Progenitor cell of endocrine pancreas (in vitro differentiated cells): ENCODE data around the gene ADAMTS16. TPM values are rescaled to one million over a fixed set of nuclear protein-coding genes. Genes with fewer than 3 reads are reported as not detected.

ENCODE experiments used
- DNase-seq: peaks from one replicate; pipeline ENCODE4 v3.0.0; 2021; ENCODE audit warnings: low spot score; ENCODE audit not compliant: unreplicated experiment
- H3K27ac Mint-ChIP-seq: 2 replicates; pipeline ENCODE4 v1.8.0; 2021; ENCODE audit warnings: mild to moderate bottlenecking, moderate library complexity, mixed read lengths
- H3K27me3 Mint-ChIP-seq: 2 replicates; pipeline ENCODE4 v1.8.0; 2021; ENCODE audit warnings: mixed read lengths
- H3K36me3 Mint-ChIP-seq: 2 replicates; pipeline ENCODE4 v1.8.0; 2022; ENCODE audit warnings: mixed read lengths; ENCODE audit not compliant: insufficient read depth
- H3K4me1 Mint-ChIP-seq: 2 replicates; pipeline ENCODE4 v1.8.0; 2021; ENCODE audit warnings: low read depth, mixed read lengths
- H3K4me3 Mint-ChIP-seq: 2 replicates; pipeline ENCODE4 v1.8.0; 2021; ENCODE audit warnings: low read depth, mild to moderate bottlenecking, moderate library complexity, mixed read lengths
- H3K9me3 Mint-ChIP-seq: 2 replicates; pipeline ENCODE4 v1.8.0; 2021; ENCODE audit warnings: low read depth, mixed read lengths
- total RNA-seq: library from RNA; stranded (reverse); gene quantifications from 2 replicates; pipeline ENCODE4 v1.2.1, GENCODE V29; 2021
- TF ChIP-seq, protein P1 (sequence below): fragments of 200-600 bp; sonication (generic); IDR thresholded peaks from one replicate; pipeline ENCODE4 v1.5.0; 2021; ENCODE audit warnings: antibody characterized with exemption, mild to moderate bottlenecking; ENCODE audit not compliant: unreplicated experiment

ADAMTS16 gene
- total RNA-seq, 1 donor from 2014 or later: 40.7 TPM

DNA sequence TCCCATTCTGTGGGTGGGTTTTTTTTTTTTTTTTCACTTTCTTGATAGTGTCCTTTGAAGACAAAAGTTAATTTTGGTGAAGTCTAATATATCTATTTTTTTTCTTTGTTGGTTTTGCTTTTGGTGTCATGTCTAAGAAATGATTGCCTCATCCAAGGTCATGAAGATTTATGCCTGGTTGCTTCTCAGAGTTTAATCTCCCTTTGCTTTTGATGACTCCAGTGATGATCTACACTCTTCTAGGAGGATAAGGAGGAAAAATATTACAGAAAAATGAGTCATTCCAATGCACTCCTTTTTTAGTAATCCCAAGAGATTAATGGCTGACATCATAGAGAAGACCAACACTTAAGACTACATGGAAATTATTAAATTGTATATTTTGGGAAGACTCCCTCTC lies 202.7 kb downstream of the ADAMTS16 start:
- Mint-ChIP-seq H3K27me3 (peaks cover 2% of the 10 kb centered on the region), H3K4me1 (peaks cover 8% of the 10 kb centered on the region), H3K9me3 (peaks cover 8% of the 10 kb centered on the region), H3K27ac (no peak overlapping the region), H3K4me3 (no peak overlapping the region), H3K36me3 (peaks cover 2% of the 10 kb centered on the region)
- TF ChIP-seq, protein P1, sequence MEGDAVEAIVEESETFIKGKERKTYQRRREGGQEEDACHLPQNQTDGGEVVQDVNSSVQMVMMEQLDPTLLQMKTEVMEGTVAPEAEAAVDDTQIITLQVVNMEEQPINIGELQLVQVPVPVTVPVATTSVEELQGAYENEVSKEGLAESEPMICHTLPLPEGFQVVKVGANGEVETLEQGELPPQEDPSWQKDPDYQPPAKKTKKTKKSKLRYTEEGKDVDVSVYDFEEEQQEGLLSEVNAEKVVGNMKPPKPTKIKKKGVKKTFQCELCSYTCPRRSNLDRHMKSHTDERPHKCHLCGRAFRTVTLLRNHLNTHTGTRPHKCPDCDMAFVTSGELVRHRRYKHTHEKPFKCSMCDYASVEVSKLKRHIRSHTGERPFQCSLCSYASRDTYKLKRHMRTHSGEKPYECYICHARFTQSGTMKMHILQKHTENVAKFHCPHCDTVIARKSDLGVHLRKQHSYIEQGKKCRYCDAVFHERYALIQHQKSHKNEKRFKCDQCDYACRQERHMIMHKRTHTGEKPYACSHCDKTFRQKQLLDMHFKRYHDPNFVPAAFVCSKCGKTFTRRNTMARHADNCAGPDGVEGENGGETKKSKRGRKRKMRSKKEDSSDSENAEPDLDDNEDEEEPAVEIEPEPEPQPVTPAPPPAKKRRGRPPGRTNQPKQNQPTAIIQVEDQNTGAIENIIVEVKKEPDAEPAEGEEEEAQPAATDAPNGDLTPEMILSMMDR: no peak
- DNase-seq: no peak

DNA sequence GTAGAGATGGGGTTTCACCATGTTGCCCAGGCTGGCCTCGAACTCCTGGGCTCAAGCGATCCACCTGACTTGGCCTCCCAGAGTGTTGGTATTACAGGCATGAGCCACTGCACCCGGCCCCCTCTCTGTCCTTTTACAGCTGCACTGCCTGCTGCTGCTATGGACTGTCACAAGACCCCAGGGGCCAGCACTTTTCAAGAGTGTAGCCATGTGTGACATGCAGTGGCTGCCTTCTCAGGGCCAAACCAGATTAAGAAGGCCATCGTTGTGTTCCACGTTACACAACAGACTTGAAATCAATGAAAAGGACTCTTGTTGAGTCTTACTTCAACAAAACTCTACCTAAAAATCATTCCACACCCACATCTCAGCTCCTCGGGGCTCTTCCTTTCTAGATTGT lies 203.4 kb downstream of the ADAMTS16 start:
- Mint-ChIP-seq H3K9me3 (peaks cover 8% of the 10 kb centered on the region), H3K4me1 (peaks cover 8% of the 10 kb centered on the region), H3K4me3 (no peak overlapping the region), H3K27ac (no peak overlapping the region), H3K27me3 (peaks cover 2% of the 10 kb centered on the region), H3K36me3 (peaks cover 2% of the 10 kb centered on the region)
- TF ChIP-seq, protein P1: no peak
- no peak for DNase-seq

DNA sequence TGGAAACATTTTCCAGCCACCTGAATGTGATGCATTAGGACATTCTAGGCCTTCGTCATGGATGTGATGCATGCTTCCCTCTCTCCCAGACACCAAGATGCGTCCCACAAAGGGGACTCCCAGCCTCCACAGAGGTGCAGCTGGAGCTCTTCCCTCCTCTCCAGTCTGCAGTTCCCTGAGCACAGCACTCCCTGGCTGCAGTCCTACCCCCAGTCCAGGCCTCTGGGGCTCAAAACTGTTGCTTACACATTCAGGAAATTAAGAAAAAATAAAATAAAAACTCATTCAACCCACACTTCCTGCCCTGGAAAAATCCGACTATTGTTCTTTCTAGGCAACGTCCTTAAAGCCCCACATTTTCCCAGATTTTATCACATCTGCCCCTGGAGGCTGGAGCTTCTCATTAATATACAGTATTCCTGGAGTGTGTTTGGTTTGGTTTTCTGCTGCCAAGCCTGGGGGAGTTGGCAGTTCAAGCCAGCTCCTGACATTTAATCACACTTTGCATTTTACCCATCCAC lies 204.0 kb downstream of the ADAMTS16 start:
- DNase-seq: no peak
- H3K27ac Mint-ChIP-seq: no peak overlapping the region
- peaks cover 8% of the 10 kb centered on the region for H3K4me1 Mint-ChIP-seq
- no peaks in the 10 kb centered on the region for H3K36me3 Mint-ChIP-seq
- H3K9me3 Mint-ChIP-seq: peaks cover 8% of the 10 kb centered on the region
- H3K4me3 Mint-ChIP-seq: no peak overlapping the region
- H3K27me3 Mint-ChIP-seq: peaks cover 2% of the 10 kb centered on the region
- TF ChIP-seq, protein P1: no peak

DNA sequence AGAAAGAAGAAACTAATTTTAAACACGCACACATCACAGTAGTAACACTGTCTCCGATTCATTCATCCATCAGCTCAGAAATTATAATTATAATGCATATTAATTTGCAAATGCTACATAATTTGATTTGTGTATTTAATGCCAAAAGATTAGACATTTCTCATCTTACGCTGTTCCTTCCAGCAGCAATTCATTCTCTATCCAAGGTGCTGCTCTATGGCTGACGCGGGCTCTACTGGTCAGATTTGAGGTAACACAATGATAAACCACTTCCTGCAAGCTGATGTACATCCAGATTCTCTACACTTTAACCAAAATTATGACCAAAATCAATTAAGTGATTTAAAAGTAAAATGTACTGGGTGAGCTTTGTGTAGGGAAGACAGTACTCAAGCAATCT lies 204.5 kb downstream of the ADAMTS16 start:
- H3K27ac Mint-ChIP-seq: no peak overlapping the region
- no peak overlapping the region for H3K4me3 Mint-ChIP-seq
- TF ChIP-seq, protein P1: no peak
- peaks cover 8% of the 10 kb centered on the region for H3K9me3 Mint-ChIP-seq
- H3K4me1 Mint-ChIP-seq: peaks cover 13% of the 10 kb centered on the region
- DNase-seq: no peak
- H3K36me3 Mint-ChIP-seq: no peaks in the 10 kb centered on the region
- H3K27me3 Mint-ChIP-seq: peaks cover 2% of the 10 kb centered on the region

DNA sequence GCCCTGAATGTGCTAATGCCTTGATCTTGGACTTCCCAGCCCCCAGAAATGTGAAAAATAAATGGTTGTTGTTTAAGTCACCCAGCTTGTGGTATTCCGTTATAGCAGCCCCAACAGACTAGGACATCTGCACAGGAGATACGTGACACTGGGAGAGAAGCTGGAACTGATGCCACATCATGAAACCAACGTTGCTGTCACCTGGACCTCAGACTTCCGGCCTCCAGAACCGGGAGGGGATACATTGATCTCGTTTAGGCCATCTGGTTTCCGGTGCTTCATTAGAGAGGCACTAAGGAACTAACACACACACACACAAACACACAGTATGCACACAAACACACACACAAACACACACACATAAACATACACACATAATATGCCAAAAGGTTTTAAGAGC lies 207.3 kb downstream of the ADAMTS16 start:
- TF ChIP-seq, protein P1: no peak
- no peak overlapping the region for H3K4me3 Mint-ChIP-seq
- H3K36me3 Mint-ChIP-seq: no peaks in the 10 kb centered on the region
- no peak for DNase-seq
- H3K27me3 Mint-ChIP-seq: peaks cover 2% of the 10 kb centered on the region
- H3K4me1 Mint-ChIP-seq: peaks cover 20% of the 10 kb centered on the region
- H3K27ac Mint-ChIP-seq: no peak overlapping the region
- peaks cover 3% of the 10 kb centered on the region for H3K9me3 Mint-ChIP-seq
